GM19023 (cell line): Measurements from ENCODE around the gene MAPK6.
"Not testable (repeated sequence)": the region's sequence is repeated elsewhere in the genome, so short reads cannot be mapped to it uniquely, and the experiment has no call there.

ENCODE experiments used
- ATAC-seq: cut with Tn5 transposase; IDR thresholded peaks from one replicate; pipeline ENCODE4 v1.9.1; 2021; ENCODE audit warnings: mild to moderate bottlenecking, moderate library complexity; ENCODE audit not compliant: unreplicated experiment

MAPK6 gene

GRCh38 chr15:52018693-52019393, at the start of gene MAPK6:
Gene MAPK6, plus strand, starts transcription at chr15:52019219. Its CDS starts 27,242 bp downstream, at chr15:52046461.
- ATAC-seq: peak; percentile 75

GRCh38 chr15:51969728-51970127, 49.3 kb upstream of the MAPK6 start:
- ATAC-seq: no peak

GRCh38 chr15:51970132-51970817, 48.7 kb upstream of the MAPK6 start:
- no peak for ATAC-seq

GRCh38 chr15:51971032-51971374, 48.0 kb upstream of the MAPK6 start:
- peak; percentile 11 for ATAC-seq

- ATAC-seq: peak; percentile 88
Observed at GRCh38 chr15:51971375-51972133, 47.5 kb upstream of the MAPK6 start, which contains the start of gene LEO1. Gene LEO1, minus strand, starts transcription at chr15:51971778. Its CDS starts 33 bp downstream, at chr15:51971745.

GRCh38 chr15:51973220-51973619, 45.8 kb upstream of the MAPK6 start:
- no peak for ATAC-seq

- ATAC-seq: no peak
Observed at GRCh38 chr15:51973775-51974174, 45.2 kb upstream of the MAPK6 start.

- ATAC-seq: peak; percentile 84
Observed at GRCh38 chr15:51982013-51982769, 36.8 kb upstream of the MAPK6 start.

GRCh38 chr15:51982770-51983103, 36.3 kb upstream of the MAPK6 start:
- no peak for ATAC-seq

- no peak for ATAC-seq
Observed at GRCh38 chr15:51991141-51991540, 27.9 kb upstream of the MAPK6 start.

GRCh38 chr15:51992953-51993352, 26.1 kb upstream of the MAPK6 start:
- no peak for ATAC-seq

GRCh38 chr15:52002351-52002750, 16.7 kb upstream of the MAPK6 start:
- ATAC-seq: no peak

- not testable (repeated sequence) for ATAC-seq
Observed at GRCh38 chr15:52003089-52003488, 15.9 kb upstream of the MAPK6 start.

- no peak for ATAC-seq
Observed at GRCh38 chr15:52003710-52004109, 15.3 kb upstream of the MAPK6 start.

- no peak for ATAC-seq
Observed at GRCh38 chr15:52004806-52005205, 14.2 kb upstream of the MAPK6 start.

GRCh38 chr15:52005748-52006701, 13.0 kb upstream of the MAPK6 start:
- peak; percentile 74 for ATAC-seq

- ATAC-seq: peak; percentile 39
Observed at GRCh38 chr15:52006702-52007340, 12.2 kb upstream of the MAPK6 start.

GRCh38 chr15:52008359-52008697, 10.7 kb upstream of the MAPK6 start:
- ATAC-seq: no peak

- no peak for ATAC-seq
Observed at GRCh38 chr15:52008698-52009434, 10.2 kb upstream of the MAPK6 start.
